CD4-positive, alpha-beta T cell treated with Interleukin-15 for 1 hour (primary cell): ENCODE data around the gene PTTG2.
"Not testable (repeated sequence)": the region's sequence is repeated elsewhere in the genome, so short reads cannot be mapped to it uniquely, and the experiment has no call there.

Experiments used
- DNase-seq: peaks from one replicate; pipeline ENCODE4 v3.0.0-alpha.2; 2020

Gene PTTG2

GRCh38 chr4:37958932-37959331 lies 1.3 kb upstream of the PTTG2 start:
- no peak for DNase-seq

DNA sequence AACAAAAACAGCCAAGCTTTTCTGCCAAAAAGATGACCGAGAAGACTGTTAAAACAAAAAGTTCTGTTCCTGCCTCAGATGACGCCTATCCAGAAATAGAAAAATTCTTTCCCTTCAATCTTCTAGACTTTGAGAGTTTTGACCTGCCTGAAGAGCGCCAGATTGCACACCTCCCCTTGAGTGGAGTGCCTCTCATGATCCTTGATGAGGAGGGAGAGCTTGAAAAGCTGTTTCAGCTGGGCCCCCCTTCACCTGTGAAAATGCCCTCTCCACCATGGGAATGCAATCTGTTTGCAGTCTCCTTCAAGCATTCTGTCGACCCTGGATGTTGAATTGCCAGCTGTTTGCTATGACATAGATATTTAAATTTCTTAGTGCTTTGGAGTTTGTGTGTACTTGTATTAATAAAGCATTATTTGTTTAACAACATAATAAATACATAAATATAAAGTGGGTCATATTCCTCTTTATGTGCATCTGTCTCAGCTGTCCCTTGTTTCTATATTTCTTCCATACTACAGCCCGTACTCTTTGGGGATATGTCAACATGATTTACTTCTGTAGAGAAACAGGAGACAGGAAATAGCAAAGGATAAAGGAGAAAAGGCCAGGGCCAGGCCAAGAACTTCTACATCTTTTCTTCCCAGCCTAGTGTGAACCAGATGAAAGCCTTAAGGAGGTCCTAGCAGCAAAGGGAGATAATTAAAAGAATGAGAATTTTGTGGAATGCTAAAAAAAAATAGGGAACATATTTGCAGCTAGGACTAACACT lies 667 bp downstream of the PTTG2 start:
- no peak for DNase-seq

- no peak for DNase-seq
These were observed 4.7 kb downstream of the PTTG2 start for GRCh38 chr4:37964734-37965457.

GRCh38 chr4:37966044-37966443 lies 5.8 kb downstream of the PTTG2 start:
- DNase-seq = no peak

DNA sequence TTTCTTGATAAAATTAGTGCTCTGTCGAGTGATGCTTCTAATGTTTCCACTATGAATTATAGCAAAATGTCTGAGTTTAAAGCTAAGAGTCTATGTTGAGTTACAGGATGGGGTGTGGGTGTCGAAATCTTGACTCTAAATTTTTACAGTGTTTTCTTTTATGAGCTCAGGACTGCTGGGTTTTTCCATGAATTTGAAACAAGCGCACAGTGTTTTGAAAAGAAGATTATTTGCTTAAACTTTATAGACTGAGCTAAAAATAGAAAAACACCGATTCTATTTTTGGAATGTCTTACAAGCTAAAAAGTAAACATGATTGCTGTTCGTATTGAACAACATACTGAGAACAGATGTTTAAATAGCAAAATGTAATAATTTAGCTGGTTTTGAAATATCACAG lies 7.5 kb downstream of the PTTG2 start:
- DNase-seq = no peak

- DNase-seq = no peak
These were observed 8.5 kb downstream of the PTTG2 start for GRCh38 chr4:37968747-37969146.

- peak; percentile 79 for DNase-seq
These were observed 10.5 kb downstream of the PTTG2 start for GRCh38 chr4:37970702-37971101.

- DNase-seq = no peak
These were observed 11.0 kb downstream of the PTTG2 start for GRCh38 chr4:37971202-37971601.

DNA sequence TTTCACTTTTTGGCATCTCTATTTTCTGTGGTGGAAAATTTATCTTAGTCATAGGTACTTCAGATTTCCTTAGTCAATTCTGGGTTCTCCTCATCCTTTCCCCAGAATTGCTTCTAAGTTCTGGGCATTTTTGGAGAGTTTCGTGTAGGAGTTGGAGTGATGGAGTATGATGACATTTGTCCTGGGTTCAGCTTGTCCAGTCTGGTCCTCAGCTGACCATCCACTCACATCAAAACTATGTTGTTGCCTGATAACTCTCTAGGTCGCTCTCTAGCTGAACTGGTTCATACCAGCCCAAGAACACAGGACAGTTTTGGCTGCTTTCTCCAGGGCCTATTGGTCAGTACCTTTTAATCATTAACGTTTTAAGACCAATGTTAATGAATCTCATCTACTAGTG lies 13.2 kb downstream of the PTTG2 start:
- DNase-seq = no peak

GRCh38 chr4:37975321-37975822 lies 15.2 kb downstream of the PTTG2 start:
- not testable (repeated sequence) for DNase-seq

DNA sequence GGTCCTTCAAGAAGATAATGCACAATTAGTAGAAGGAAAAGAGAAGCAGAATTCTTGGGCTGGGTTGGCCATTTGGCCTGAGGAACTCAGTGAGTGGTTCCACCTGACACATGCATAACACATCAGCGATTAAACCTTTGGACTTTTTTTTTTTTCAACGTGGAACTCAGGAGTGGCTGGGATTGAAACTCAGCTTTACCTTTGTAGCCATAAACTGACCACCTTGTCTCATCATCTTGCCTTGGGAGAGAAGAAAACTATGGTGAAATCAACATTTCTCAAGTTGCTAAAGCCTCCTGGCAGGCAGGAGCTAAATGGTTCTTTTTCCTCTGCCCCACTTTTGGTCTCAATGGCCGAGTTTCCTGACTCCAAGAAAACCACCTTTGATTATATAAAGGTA lies 16.3 kb downstream of the PTTG2 start:
- no peak for DNase-seq

- peak; percentile 87 for DNase-seq
These were observed 16.8 kb downstream of the PTTG2 start for GRCh38 chr4:37976991-37977470.

DNA sequence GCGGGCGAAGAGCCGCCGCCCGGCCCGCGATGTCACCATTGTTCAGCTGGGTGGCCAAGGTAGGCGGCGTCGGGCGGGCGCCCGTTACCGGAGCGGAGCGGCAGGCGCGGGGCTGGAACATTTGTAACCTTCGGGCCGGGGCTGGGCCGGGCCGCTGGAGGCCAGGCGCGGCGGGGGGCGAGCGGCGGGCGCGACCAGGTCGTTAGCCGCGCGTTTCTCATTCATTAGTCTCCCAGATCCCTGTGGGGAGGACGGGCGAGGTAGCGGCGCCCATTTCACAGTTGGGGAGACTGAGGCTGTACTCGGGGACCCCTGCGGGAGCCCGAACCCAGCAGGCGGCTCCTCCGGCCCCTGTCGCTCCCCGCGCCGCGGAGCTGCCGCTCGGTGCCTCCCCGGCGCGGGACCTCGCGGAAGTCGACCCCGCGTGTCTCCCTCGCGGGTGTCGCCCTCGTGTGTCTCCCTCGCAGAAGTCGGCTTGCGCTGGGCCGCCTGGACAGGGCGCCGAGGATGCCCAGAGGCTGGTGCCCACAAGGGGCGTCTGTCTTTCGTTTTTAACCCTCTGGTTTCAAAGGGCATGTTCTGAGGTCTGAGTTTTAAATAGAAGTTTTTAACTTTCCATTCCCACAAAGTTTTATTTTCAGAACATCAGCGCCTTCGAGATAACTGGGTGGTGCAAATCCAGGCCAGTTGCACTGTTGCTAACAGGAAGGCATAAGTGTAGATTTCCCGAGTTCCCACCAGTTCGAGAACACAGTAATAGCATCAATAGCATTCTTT lies 17.5 kb downstream of the PTTG2 start:
- DNase-seq = peak; percentile 85

DNA sequence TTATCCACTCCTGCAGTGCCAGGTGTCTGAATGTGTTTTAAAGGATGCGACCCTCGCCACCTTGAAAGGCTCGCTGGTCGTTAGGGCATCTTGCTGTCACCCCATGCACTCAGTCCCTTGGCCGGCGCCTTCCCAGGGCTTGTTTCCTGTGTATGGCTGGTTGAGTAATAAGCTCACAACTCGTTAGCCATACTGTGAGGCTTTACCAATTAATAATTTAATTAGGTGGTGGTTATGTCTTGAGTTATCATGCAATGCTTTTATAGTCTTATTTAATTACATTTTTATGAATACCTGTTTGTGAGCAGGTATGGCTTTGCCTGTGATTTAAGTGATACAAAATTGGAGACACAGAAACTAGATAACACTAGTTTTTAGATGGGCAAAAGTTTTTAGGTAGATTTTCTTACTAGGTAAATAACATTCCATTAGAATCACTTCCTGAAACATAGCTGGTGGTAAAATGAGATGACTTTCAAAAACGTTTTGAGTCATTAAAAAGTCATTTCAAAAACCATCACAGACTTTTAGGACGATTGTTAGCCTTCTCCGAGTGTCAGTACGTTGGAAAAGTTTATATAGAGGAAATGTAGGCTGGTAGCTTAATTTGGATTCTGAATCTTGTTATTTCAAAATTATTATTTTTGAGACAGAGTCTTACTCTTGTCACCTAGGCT lies 18.2 kb downstream of the PTTG2 start:
- peak; percentile 26 for DNase-seq

- DNase-seq = no peak
These were observed 20.0 kb downstream of the PTTG2 start for GRCh38 chr4:37980246-37980645.

DNA sequence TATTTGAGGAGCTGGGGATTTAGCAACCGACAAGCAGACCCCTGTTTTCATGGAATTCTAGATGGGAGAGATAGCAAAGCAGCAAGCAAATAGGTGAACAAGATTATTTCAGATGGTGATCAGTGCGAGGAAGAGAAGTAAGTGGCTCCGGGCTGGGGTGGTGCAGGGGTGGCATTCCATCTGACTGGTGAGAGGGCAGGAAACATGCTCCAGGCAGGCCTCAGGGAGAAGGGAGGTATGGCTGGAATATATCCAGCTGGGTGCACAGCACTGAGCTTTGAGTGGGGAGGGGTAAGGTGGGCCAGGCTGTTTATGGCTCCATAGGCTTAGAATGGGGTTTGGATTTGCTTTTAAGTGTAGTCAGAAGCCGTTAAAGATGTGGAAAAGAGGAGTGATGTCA lies 21.2 kb downstream of the PTTG2 start:
- no peak for DNase-seq

- DNase-seq = no peak
These were observed 21.9 kb downstream of the PTTG2 start for GRCh38 chr4:37981844-37982720.

DNA sequence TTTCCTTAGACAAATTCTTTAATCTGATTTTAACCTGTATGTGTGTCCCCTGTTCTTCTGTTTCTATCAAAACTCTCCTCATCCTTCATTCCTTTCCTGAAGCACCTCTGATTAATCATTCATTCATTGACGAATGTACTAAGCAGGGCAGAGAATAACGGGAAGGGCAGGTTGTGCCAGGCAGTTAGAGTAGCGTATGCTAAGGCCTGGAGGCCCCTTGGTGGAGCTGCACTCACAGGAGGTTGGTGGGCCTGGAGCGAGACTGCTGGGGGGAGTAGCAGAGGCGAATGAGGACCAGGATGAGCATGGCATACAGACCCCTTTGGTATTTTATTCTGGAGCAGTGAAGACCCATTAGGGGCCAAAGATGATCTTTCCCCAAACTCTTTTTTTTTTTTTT lies 22.5 kb downstream of the PTTG2 start:
- no peak for DNase-seq

DNA sequence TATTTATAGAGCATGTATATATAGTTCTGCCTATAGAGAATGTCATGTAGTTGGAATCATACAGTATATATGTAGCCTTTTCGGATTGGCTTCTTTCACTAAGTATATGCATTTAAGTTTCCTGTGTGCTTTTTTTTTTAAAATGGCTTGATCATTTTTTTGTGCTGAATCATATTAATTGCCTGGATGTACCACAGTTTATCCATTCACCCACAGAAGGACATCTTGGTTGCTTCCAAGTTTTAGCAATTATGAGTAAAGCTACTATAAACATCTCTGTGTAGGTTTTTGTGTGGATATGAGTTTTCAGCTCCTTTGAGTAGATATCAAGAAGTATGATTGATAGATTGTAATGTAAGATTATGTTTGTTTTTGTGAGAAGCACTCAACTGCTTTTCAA lies 23.8 kb downstream of the PTTG2 start:
- no peak for DNase-seq

- DNase-seq = no peak
These were observed 25.6 kb downstream of the PTTG2 start for GRCh38 chr4:37985730-37986275.

DNA sequence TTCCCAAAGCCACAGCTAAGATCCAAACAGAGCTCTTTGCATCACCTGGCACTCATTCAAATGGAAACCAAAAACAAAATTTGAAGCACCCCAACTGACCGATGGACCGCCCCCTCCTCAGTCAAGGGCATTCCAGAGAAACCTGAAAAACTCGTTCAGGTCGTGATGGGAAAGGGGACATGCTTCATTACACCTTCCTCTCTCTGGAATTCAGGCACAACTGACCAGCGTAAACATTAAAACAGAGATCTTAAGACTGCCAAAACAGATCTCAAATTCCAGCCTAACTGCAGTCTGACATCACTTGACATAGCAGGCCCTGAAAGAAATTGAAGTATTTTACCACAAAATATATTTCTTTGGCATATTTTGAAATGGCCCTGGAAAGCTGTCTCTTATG lies 28.5 kb downstream of the PTTG2 start:
- no peak for DNase-seq
